Measurements from ENCODE around the gene PIK3R1. TPM values are rescaled to one million over a fixed set of nuclear protein-coding genes. Genes with fewer than 3 reads are reported as not detected.

PIK3R1 gene
- total RNA-seq, 2 donors from 2014 or later = 81.8 to 91.5 TPM

DNA sequence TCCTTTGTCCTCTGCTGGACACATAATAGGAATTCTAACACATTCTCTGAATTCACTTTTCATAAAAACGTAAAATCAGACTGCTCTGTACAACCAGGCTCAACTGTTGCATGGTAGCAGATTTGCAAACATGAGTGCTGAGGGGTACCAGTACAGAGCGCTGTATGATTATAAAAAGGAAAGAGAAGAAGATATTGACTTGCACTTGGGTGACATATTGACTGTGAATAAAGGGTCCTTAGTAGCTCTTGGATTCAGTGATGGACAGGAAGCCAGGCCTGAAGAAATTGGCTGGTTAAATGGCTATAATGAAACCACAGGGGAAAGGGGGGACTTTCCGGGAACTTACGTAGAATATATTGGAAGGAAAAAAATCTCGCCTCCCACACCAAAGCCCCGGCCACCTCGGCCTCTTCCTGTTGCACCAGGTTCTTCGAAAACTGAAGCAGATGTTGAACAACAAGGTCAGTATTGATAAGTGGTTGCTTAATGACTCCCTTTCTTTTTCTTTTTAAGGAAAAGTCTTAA lies 11.1 kb downstream of the PIK3R1 start:
- DNase-seq (ENCODE audit: low spot score) = no peak
- no peaks in the 10 kb centered on the region for H3K9me3 ChIP-seq
- H3K27ac ChIP-seq = no peak overlapping the region
- no peaks in the 10 kb centered on the region for H3K27me3 ChIP-seq (replicated peaks; ENCODE audit: insufficient read depth)
- peaks cover 42 to 73% of the 10 kb centered on the region in 2 donors for H3K4me1 ChIP-seq (ENCODE audit: control insufficient read depth in 1 of 2, low read depth in 2 of 2)
- TF ChIP-seq, protein P1, sequence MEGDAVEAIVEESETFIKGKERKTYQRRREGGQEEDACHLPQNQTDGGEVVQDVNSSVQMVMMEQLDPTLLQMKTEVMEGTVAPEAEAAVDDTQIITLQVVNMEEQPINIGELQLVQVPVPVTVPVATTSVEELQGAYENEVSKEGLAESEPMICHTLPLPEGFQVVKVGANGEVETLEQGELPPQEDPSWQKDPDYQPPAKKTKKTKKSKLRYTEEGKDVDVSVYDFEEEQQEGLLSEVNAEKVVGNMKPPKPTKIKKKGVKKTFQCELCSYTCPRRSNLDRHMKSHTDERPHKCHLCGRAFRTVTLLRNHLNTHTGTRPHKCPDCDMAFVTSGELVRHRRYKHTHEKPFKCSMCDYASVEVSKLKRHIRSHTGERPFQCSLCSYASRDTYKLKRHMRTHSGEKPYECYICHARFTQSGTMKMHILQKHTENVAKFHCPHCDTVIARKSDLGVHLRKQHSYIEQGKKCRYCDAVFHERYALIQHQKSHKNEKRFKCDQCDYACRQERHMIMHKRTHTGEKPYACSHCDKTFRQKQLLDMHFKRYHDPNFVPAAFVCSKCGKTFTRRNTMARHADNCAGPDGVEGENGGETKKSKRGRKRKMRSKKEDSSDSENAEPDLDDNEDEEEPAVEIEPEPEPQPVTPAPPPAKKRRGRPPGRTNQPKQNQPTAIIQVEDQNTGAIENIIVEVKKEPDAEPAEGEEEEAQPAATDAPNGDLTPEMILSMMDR (IDR thresholded peaks at IDR 0.05) = no peak
- H3K4me3 ChIP-seq = no peak overlapping the region
- no peak for ATAC-seq (ENCODE audit: insufficient number of reproducible peaks, low FRiP score, low read depth)
- peaks cover 9% of the 10 kb centered on the region for H3K36me3 ChIP-seq

DNA sequence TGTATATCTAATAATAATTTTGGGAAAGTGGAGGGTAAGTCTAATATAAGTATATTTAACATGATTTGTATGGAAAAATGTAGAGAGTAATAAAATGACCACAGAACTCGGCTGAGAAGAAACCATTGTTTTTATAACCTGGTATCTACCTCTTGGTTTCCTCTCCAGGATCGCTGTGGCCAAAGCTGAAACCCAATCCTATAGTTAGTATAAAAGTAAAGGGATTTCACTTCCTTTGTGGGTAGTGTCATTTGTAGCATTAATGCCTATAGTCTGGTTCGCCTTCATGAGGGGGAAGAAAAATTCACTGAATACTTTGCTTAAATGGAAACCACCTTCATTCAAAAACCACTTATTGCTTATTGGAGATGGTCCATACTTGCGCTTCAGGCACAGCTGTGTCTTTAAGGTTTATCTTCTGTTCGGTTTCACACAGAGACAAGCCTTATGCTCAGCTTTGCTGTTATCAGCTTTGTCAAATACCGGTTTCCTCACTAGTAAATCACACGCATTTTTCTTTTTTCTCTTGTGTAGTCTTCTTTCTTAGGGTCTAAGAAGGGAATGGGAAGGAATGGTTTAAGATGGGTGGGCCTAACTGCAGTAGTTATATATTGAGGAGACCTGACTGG lies 12.1 kb downstream of the PIK3R1 start:
- TF ChIP-seq, protein P1 (IDR thresholded peaks at IDR 0.05) = no peak
- Histone ChIP-seq H3K27ac (no peak overlapping the region), H3K9me3 (no peaks in the 10 kb centered on the region), H3K4me3 (no peak overlapping the region), H3K4me1 (ENCODE audit: control insufficient read depth in 1 of 2, low read depth in 2 of 2) (peaks cover 46 to 73% of the 10 kb centered on the region in 2 donors), H3K36me3 (peaks cover 9% of the 10 kb centered on the region), H3K27me3 (replicated peaks; ENCODE audit: insufficient read depth) (no peaks in the 10 kb centered on the region)
- ATAC-seq (ENCODE audit: insufficient number of reproducible peaks, low FRiP score, low read depth) (no peak), DNase-seq (ENCODE audit: low spot score) (no peak)

DNA sequence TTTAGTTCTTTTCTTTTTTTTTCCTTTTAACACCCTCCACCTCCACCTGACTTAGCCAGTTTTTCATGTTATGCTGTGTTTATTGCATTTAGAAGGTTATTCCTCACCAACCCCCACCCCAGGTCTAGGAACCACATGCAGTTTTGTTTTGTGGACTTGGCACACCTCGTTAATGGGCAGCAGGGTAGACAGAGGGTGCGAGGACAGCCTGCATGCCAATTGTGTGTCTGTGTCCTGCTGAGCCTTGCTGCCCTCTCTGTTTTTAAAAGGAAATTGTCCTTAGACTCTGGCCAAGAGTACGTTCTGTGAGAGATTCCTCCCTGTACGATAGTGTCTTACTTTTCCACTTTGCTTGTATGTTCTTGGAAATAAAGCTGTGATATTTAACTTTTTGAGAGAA lies 13.9 kb downstream of the PIK3R1 start:
- H3K4me1 ChIP-seq (ENCODE audit: control insufficient read depth in 1 of 2, low read depth in 2 of 2) = peaks cover 51 to 70% of the 10 kb centered on the region in 2 donors
- H3K27ac ChIP-seq = no peak overlapping the region
- TF ChIP-seq, protein P1 (IDR thresholded peaks at IDR 0.05) = no peak
- peak overlapping the region; percentile 11 for H3K4me3 ChIP-seq
- H3K36me3 ChIP-seq = peaks cover 9% of the 10 kb centered on the region
- no peaks in the 10 kb centered on the region for H3K27me3 ChIP-seq (replicated peaks; ENCODE audit: insufficient read depth)
- H3K9me3 ChIP-seq = no peaks in the 10 kb centered on the region
- no peak for ATAC-seq (ENCODE audit: insufficient number of reproducible peaks, low FRiP score, low read depth)
- no peak for DNase-seq (ENCODE audit: low spot score)

DNA sequence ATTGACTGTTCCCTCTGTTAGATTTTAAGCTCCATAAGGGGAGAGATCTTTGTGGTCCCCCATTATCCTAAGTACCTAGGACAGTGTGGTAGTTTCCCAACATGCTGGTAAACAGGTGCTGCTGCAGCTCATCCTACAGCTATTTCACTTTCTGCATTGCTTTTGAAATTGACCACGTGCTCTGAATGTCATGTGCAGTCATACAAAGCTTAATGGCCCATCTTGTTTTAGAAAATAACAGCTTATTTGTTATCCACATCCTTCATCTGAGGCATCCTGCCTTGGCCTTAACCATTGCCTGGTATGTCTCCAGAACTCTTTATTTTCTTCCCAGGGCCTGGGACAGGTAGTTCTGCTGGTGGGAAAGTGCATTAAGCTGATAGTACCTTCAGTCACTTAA lies 14.7 kb downstream of the PIK3R1 start:
- Histone ChIP-seq H3K4me3 (peak overlapping the region; percentile 4), H3K27me3 (replicated peaks; ENCODE audit: insufficient read depth) (no peaks in the 10 kb centered on the region), H3K4me1 (ENCODE audit: control insufficient read depth in 1 of 2, low read depth in 2 of 2) (peaks cover 42 to 66% of the 10 kb centered on the region in 2 donors), H3K9me3 (no peaks in the 10 kb centered on the region), H3K36me3 (peaks cover 9% of the 10 kb centered on the region), H3K27ac (no peak overlapping the region)
- DNase-seq (ENCODE audit: low spot score) (no peak), ATAC-seq (ENCODE audit: insufficient number of reproducible peaks, low FRiP score, low read depth) (no peak)
- TF ChIP-seq, protein P1 (IDR thresholded peaks at IDR 0.05) = no peak

DNA sequence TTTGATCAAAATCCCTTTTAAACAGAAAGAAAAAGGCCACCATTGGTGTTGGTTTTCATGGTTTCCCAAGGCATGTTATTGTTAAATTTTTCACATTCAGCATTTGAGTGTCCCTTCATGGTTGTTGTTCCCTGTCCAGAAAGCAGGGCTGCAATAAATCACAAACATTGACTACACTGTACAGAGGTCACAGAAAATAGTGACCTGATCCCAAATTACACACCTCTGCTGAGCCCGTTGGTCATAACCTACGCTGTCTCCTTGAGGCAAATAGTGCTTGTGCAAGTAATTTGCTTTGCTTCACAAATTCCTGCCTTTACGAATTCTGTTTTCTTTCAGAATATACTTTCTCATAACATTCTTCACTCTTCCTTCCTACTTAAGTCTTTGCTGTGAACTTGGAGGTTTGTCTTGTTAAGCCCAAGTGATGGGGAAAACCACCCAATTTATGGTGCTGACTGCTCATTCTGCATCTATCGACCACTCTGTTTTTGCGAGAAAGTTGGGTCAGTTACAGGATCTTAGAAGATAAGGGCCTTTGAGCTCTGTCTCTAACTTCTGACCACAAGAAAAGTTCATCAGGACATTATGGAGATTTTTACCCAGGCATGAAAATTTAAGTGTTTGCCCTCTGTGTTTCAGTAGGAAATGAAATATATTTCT lies 16.0 kb downstream of the PIK3R1 start:
- no peak overlapping the region for H3K4me3 ChIP-seq
- ATAC-seq (ENCODE audit: insufficient number of reproducible peaks, low FRiP score, low read depth) (no peak), DNase-seq (ENCODE audit: low spot score) (no peak)
- H3K36me3 ChIP-seq = peaks cover 5% of the 10 kb centered on the region
- no peaks in the 10 kb centered on the region for H3K9me3 ChIP-seq
- peaks cover 33 to 66% of the 10 kb centered on the region in 2 donors for H3K4me1 ChIP-seq (ENCODE audit: control insufficient read depth in 1 of 2, low read depth in 2 of 2)
- no peaks in the 10 kb centered on the region for H3K27me3 ChIP-seq (replicated peaks; ENCODE audit: insufficient read depth)
- TF ChIP-seq, protein P1 (IDR thresholded peaks at IDR 0.05) = no peak
- no peak overlapping the region for H3K27ac ChIP-seq

Data from thoracic aorta (tissue), 2 donors.